AG10803 (cell line): Measurements from ENCODE around the gene ANKLE2.

Experiments used
- DNase-seq: peaks from one replicate; pipeline ENCODE4 v3.0.0; 2010; ENCODE audit warnings: low read depth
- H3K4me3 ChIP-seq: 2 replicates; pipeline ENCODE4 v1.5.1; 2011; ENCODE audit warnings: mild to moderate bottlenecking, low read length, control low read depth
- TF ChIP-seq, protein P1 (sequence below): conservative IDR thresholded peaks from 2 replicates; pipeline ENCODE4 v1.5.1; 2011; ENCODE audit warnings: mild to moderate bottlenecking, low read length, control low read depth, inconsistent platforms

Gene ANKLE2

DNA sequence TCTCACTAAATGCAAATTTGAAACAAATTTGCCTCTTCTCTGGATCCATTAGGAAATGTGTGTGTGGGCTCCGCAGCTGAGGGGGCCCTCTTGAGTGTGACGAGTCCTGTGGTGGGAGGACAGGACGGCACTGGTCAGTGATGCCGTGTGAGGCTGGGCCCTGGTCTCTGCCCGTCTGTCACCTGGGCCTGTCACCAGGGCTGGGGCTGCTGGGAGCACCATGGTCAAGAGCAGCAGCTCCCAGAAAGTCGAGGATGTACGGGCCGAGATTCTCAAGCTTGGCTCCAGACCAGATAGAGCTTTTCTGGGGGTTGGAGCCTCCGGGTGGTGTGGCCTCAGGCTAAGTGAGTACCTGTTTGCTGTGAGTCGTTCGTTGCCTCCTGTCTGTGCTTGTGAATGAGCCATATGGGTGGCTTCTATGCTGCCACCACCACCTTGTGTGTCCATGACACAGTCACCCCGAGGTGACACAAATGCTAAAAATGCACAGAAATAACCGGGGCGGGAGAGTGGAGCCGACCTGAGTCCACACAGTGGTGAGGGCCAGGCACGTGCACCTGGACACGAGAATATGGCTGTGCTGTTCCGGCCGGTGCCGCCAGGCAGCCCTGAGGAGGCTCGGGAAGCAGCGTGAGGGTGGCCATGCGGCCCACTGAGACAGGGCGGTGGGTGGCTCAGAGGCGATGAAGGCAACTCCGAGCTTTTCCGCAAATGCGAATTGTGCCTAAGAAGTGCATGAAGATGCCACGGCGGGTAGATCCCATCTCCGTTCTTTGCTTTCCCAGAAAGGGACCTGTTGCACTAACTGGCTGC is 42.3 kb downstream of the ANKLE2 start:
- no peak overlapping the region for H3K4me3 ChIP-seq
- no peak for DNase-seq

DNA sequence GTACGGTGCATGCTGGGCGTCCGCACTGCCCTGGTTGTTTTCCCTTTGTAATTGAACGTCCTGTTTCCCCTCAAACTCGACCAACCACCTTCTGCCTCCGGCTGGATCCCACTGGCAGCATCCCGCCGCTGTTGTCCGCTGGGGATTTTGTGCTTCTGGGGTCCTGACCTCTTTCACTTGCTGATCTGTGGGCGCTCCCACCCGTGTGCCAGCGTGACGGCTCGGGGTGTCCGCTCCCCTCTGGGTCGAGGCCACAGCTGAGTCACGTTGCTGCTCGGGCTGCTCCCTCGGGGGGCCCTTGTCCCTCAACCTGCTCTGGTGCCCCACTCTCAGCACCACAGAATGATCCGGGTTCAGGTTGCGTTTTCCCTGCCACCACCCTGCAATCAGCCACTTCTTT is 43.0 kb downstream of the ANKLE2 start:
- TF ChIP-seq, protein P1, sequence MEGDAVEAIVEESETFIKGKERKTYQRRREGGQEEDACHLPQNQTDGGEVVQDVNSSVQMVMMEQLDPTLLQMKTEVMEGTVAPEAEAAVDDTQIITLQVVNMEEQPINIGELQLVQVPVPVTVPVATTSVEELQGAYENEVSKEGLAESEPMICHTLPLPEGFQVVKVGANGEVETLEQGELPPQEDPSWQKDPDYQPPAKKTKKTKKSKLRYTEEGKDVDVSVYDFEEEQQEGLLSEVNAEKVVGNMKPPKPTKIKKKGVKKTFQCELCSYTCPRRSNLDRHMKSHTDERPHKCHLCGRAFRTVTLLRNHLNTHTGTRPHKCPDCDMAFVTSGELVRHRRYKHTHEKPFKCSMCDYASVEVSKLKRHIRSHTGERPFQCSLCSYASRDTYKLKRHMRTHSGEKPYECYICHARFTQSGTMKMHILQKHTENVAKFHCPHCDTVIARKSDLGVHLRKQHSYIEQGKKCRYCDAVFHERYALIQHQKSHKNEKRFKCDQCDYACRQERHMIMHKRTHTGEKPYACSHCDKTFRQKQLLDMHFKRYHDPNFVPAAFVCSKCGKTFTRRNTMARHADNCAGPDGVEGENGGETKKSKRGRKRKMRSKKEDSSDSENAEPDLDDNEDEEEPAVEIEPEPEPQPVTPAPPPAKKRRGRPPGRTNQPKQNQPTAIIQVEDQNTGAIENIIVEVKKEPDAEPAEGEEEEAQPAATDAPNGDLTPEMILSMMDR, result no peak
- DNase-seq, result no peak
- H3K4me3 ChIP-seq, result no peak overlapping the region

More for the DNA sequence above, 42.3 kb downstream of the ANKLE2 start:
- TF ChIP-seq, protein P1, result no peak

GRCh38 chr12:132717531-132718387 is 43.9 kb downstream of the ANKLE2 start:
- H3K4me3 ChIP-seq, result no peak overlapping the region
- TF ChIP-seq, protein P1, result no peak
- no peak for DNase-seq

DNA sequence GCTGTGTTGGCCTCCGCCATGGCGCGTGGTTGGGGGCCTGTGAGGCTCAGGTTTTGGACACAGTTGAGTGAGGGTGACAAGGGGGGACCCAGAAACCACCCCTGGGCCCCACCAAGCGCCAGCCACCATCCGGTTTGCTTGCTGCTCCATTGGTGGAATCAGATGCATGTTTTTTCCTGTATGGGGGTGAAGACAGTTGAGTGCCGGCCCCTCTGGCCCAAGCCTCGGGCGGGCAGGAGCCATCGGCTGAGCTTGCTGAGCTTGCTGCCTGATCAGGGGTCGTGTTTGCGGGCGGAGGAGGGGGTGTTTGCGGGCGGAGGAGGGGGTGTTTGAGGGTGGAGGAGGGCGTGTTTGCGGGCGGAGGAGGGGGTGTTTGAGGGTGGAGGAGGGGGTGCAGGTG is 44.6 kb downstream of the ANKLE2 start:
- TF ChIP-seq, protein P1, result no peak
- no peak overlapping the region for H3K4me3 ChIP-seq
- no peak for DNase-seq

- H3K4me3 ChIP-seq, result no peak overlapping the region
- no peak for DNase-seq
- TF ChIP-seq, protein P1, result no peak
Measured at GRCh38 chr12:132716356-132716755, 45.3 kb downstream of the ANKLE2 start.

GRCh38 chr12:132715874-132716273 is 45.8 kb downstream of the ANKLE2 start:
- no peak overlapping the region for H3K4me3 ChIP-seq
- DNase-seq, result no peak
- TF ChIP-seq, protein P1, result no peak
